Umbilical cord (tissue), 2 donors: ENCODE measurements around the gene DSCAML1. TPM values are rescaled to one million over a fixed set of nuclear protein-coding genes. Genes with fewer than 3 reads are reported as not detected.
A peak's percentile ranks its signal among the peaks of the same experiment; 100 is the strongest.
"Not testable (repeated sequence)": the region's sequence is repeated elsewhere in the genome, so short reads cannot be mapped to it uniquely, and the experiment has no call there.

Experiments used
- DNase-seq: peaks from one replicate; pipeline ENCODE4 v3.0.0-alpha.2; 2015; ENCODE audit warnings: low spot score
- total RNA-seq: library from RNA; depleted of rRNA; stranded (reverse); fragments of >200 nt; gene quantifications from one replicate; pipeline ENCODE4 v1.2.3, GENCODE V29; 2014; ENCODE audit warnings: low replicate concordance; ENCODE audit not compliant: insufficient read depth

DSCAML1 gene
- total RNA-seq, 1 donor from 2014 or later = 1.4 TPM

DNA sequence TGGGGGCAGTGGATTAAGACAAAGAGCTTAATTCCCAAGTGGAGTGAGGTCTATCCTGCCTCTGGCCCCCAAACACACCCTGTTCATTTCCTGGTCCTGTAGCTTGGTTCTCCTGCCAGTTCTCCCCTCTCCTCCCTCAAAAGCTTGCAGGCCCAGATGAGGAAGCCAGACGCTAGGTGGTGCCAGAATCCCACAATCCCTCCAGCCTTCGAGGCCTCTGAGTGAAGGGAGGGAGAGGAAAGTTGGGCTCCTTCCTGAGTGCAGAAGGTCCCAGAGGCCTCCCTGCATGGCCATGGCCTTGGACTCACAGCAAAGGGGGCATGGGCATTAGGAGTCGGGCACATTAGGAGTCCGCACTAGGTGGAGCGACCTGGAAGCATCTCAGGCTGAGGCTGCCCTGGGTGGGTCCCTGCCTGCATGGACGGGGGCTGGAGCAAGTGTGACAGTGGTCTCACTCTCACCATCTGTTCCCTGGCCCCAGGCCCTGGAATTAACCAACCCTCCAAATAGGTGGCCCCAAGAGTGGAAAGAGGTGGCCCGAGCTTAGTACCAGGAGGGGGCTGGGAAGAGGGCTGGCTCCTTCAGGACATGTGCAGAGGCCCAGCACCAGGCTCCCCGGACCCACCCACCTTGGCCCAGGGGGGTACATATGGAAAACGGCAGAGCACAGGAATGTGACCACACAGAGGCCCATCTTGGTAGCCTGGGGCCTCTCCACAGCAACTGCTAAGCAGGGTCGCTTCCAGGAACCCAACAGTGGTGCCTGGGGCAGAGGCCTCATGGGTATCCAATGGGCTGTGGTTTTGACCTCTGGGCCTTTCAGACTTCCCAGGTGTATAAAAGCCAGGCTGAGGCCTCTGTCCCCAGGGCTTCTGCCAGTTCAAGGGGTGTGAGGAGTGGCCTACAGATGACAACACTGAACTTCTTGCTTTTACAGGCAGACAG lies 22.4 kb upstream of the DSCAML1 start:
- DNase-seq = peak; percentile 92

DNA sequence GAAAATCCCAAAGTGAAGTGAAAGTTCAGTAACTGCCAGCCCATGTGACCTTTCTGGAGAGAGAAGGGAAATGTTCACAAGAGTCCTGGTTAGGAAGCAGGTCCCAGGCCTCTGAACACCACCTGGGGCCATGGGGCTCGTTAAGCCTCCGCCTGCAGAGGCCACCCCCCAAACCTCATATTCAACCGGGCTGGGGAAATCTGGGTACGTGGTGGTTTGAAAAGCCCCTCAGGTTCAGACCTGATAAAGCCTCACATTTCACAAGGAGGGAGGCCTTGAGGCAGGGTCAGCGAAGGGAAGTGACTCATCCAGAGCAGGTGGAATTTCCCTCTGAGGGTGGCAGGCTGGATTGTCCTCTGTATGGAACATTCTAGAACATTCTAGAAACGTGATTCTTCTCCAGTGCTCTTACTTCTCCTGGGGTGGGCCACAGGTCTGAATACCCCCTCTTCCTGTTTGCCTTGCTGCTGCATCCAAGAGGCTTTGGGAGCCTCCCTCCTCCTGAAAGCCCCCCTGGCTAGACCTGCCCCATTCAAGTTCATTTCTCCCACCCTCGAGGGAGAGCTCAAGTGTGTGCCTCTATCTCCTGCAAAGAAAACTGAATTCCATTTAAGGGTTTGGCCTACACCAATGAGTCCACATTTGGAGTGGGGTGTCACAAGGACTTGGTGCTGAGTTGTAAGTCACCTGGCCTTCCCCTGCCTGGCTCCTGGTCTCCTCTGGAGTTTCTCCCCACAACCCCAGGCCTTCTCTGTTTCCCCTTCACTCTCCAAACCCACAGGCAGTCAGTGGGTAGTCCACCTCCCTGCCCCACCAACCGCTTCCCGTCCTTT lies 21.2 kb upstream of the DSCAML1 start:
- no peak for DNase-seq

- peak; percentile 95 for DNase-seq
Measured at GRCh38 chr11:117817368-117818040, 20.5 kb upstream of the DSCAML1 start.

DNA sequence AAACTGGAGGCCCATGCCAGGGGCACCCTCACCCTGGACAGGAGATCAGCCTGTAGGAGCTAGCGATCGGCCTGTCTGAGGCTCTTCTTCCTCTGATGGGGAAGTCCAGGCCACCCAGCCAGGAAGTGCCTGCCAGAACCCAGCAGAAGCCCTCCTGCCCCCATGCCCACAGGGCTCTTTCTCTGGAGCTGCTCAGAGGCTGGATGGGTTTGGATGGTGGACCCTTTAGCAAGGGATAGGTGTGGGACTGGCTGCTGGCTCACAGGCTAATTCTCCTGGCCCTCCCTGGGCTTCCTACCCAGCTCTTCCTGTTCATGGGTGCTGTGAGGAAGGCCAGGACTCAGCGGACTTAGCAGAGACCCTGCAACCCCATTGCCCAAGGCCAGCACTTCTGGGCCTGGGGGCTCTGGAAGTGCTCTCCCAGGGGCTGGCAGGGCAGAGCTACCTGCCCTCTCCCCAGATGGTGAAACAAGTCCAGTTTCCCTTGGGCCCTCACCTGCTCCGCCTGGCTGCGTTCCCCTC lies 19.9 kb upstream of the DSCAML1 start:
- no peak for DNase-seq

DNA sequence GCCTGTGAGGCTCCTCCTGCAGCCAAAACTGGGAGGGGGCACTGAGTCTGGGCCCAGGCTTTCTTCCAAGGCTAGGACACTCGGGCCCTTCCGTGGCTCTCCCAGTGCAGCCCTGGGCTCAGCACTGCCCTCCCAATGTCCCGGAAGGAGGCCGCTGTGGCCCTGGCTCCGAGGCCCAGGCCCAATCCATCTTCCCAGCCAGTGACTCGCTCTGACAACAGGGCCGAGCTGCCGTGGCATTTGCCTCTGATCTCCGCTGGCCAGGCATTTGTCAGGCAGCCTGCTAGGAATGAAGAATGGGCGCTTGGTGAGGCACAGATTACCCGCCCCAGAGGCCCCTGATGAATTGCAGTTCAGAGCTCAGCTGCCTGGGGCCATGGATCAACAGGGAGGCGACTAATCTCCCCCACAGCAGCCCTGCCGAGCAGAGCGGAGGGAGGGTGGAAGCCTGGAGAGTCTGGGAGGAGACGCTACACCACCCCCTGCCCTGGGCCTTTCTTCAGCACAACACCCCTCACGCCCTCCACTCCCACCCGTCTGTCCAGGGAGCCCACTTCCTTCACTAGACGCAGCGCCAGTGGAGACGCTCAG lies 19.2 kb upstream of the DSCAML1 start:
- peak; percentile 93 for DNase-seq

DNA sequence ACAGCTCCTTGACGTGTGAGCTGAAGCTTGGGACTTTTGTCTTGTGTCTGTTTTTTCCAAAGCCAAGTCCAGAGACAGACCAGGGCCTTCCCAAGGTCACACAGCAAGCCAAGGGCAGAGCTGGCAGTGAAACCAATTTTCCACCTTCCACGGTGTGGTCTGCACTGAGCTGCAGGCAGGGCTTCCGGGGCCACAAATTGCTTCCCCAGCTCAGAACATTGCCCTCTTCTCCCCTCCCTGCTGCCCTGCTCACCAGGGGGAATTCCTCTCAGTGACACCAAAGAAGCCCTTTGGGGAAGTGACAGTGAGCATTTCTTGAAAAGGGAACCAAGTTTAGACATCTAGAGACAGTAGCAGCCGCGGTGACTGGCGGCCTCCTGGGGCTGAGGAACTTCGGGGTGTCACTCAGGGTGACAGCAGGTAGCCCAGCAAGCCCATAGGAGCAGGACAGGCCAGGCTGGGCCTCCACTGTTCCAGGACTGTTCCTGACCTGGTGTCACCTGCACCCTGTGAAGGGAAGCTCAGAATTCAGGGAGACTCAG lies 18.3 kb upstream of the DSCAML1 start:
- no peak for DNase-seq

DNA sequence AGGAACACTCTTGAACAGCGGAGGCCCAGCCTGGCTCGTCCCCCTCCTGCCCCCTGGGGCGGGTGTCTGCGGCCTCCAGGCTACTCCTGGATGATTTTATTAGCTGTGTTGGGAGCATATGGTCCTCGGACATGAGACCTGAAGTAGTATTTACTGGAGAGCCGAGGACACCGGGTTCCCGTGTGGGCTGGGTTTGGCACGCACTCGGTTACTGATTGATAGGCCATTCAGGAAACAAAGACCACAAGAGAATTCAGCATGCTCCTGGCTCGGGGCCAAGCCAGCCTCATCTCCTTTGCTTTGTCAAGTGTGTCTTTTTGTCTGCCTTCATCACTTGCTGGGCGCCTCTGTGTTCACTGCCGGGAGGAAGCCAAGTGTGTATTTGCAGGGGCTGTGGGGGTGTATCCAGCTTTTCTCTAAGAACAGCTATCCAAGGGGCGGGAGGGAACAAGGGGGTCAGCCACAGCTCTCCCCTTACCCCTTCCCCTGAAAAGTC lies 17.8 kb upstream of the DSCAML1 start:
- DNase-seq = peak; percentile 70

DNA sequence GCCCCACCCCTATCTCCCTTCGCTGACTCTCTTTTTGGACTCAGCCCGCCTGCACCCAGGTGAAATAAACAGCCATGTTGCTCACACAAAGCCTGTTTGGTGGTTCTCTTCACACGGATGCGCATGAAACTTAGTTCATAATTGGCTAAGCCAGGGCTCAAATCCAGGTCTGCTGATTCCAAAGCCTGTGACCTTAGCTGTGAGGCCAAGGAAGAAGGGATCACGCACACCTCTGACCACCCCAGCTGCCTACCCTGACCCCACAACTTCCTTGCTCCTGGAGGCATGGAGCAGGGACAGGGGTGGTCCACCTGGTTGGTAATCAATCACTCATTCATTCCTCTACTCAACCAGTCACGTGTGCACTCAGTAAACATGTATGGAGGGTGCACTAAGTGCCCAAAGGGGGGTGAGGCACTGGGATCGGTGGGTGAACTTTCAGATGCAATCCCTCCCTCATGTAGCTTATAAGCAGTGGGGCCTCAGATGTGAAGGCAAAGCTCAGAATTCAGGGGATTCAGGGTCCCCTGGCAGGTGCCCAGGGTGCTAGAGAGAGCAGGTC lies 17.3 kb upstream of the DSCAML1 start:
- DNase-seq = no peak

DNA sequence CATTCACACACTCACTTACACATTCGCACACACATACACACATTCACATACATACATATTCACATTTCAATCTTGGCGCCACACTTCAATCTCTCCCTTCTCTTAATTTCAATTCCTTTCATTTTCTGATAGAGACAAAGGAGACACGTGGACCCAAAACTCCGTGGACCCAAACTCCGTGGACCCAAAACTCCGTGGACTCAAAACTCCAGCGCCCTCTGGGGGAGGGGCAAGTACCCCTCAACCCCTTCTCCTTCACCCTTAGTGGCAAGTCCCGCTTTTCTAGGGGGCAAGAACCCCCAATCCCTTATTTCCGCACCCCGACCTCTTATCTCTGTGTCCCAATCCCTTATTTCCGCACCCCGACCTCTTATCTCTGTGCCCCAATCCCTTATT lies 13.0 kb upstream of the DSCAML1 start:
- DNase-seq = not testable (repeated sequence)

- DNase-seq = peak; percentile 91
Measured at GRCh38 chr11:117809236-117810055, 12.4 kb upstream of the DSCAML1 start.

DNA sequence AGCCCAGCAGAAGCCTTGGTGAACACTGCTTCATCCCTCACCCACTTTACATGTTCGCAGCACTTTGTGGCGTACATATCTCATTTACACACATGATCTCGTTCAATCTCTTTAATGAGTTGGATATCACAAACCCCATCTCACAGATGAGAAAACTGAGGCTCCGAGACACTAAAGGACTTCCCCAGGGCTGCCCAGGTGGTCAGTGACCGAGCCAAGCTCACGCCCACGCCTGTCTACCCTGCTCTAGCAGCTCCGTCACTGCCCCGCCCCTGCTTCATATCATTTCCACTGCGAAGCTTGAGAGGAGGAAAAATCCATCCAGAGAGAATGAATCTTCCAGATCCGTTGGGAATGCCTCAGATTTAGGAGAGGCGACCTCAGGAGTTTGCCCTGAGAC lies 11.8 kb upstream of the DSCAML1 start:
- peak; percentile 65 for DNase-seq

DNA sequence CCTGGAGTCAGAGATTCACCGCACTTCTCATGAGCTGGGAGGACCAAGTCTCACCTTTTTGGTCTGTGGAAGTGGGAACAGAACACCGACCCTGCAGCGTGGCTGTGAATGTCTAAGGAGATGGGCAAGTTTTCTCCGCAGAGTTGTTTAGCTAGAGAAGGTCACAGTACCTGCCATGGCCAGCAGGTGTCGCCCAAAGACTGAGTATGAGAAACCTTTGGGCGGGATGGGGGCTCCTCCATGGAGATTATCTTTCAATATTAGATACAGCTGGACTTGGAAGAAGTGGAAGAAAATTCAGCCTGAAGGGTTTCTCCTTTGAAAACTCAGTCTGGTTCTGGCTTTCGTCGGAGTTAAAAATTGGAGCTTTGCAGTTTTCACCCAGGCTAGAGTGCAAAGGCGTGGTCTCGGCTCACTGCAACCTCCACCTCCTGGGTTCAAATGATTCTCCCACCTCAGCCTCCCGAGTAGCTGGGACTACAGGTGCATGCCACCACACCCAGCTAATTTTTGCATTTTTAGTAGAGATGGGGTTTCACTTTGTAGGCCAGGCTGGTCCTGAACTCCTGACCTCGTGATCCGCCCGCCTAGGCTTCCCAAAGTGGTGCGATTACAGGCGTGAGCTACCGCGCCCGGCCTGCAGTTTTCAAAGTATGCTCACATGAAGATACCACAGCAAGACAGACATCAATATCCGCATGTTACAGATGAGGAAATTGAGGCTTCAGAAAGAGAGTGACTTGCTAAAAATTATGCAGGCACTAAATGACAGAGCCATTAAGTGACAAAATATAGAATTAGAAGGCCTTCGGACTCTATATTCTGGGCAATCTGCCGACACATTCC lies 10.7 kb upstream of the DSCAML1 start:
- peak; percentile 77 for DNase-seq

DNA sequence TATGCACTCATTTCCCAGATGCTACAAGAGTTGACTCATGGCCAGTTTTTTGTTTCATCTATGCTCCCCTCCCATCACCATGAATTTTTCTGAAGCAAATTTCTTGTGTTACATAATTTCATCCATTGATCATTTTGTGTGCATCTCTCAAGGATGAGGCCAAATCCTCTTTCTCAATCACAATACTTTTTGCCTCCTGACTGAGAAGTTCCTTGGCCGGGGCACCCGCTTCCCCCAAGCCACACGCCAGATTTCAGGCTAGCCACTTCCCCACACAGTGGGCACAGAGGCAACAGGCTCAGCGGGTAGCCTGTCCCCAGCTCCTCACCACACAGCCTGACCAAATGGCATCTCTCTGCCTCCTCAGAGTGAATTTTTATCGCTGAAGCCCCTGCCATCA lies 9.8 kb upstream of the DSCAML1 start:
- DNase-seq = no peak

DNA sequence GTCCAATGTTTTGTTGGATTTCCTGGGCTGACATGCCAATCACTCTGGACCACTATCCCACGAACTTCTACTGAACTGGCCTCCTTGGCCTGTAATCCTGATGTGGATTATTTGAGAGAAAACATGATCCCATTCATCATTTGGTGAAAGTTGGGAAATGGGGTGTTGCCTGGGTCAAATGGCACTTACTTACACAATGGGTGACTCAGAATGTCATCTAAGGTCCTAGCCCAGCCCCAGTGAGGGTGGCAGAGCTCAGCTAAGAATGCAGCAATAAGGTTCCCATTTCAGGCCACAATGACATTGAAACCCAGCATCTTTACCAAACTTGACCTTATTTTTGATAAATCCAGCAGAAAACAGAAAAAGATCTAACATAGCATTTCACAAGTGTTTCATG lies 8.0 kb upstream of the DSCAML1 start:
- DNase-seq = no peak

DNA sequence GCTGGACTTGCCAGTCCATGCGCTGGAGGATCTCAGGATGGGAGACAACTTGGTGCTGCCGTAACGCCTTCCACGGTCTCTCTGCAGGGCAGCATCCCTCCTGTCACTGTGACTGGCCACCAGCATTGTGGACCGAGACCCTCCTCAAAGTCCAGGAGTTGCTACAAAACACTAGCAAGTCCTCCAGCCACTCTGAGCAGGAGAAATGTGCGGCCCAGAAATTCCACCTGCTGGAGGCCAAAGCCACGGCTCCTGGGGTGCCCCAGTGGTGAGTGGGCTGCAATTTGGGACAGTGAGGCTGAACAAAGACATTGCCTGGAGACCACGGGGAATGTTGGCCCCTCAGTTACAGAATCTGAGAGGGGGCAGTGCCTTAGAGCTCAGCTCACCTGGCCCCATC lies 6.9 kb upstream of the DSCAML1 start:
- no peak for DNase-seq

GRCh38 chr11:117799634-117800033 lies 2.6 kb upstream of the DSCAML1 start:
- DNase-seq = no peak

DNA sequence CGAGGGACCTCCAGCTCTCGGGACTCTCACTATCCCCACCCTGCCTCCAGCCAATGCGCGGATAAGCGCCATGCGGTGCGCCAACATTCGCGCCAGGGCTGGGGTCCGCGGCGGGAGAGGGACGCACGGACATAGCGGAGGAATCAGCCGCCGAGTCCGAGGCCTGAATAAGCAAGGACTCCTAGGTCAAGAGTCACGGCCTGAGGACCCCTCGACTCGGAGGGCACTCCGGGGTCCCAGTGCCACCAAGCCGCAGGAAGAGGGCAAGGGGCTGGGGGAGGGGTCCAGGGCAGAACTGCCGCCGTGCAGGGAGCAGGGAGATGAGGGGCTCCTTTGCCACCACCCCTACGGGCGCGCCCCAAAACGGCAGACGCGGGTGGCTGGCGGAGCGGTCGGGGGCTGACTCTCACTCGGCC lies 552 bp downstream of the DSCAML1 start:
- no peak for DNase-seq

GRCh38 chr11:117795638-117796455 lies 1.2 kb downstream of the DSCAML1 start:
- no peak for DNase-seq
